Mammary epithelial cell (primary cell): ENCODE results near the gene SPSB4.

Experiments
- EZH2 ChIP-seq: IDR thresholded peaks from 2 replicates; pipeline ENCODE4 v1.6.1; 2012; ENCODE audit warnings: low read length, inconsistent platforms, borderline replicate concordance
- TF ChIP-seq, protein P1 (sequence below), 2 donors: IDR thresholded peaks in 1 of 2; conservative IDR thresholded peaks in 1 of 2; 2 replicates each; pipeline ENCODE4 v1.5.1; 2011 to 2012; ENCODE audit warnings: inconsistent platforms in 2 of 2, low read length in 2 of 2, mild to moderate bottlenecking in 2 of 2, control low read depth in 1 of 2, low read depth in 1 of 2; ENCODE audit not compliant: insufficient read depth in 1 of 2; ENCODE audit errors: extremely low read depth in 1 of 2

DNA sequence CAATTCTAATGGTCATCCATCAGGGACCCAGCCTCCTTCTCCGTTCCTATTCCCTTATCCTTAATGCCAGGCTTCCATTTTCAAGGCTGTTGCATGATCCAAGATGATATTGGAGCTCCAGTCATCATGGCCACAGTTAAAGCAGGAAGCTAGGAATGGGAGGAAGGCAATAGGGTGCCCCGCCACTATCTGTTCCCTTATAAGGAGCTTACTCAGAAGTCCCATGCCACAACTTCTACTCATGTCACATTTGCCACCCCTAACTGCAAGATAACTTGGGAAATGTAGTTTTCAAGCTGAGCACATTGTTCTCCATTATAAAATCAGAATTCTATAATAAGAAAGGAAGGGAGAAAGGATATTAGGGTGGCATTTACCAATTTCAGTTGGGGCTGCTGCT, 38.6 kb upstream of the SPSB4 start:
- TF ChIP-seq, protein P1, sequence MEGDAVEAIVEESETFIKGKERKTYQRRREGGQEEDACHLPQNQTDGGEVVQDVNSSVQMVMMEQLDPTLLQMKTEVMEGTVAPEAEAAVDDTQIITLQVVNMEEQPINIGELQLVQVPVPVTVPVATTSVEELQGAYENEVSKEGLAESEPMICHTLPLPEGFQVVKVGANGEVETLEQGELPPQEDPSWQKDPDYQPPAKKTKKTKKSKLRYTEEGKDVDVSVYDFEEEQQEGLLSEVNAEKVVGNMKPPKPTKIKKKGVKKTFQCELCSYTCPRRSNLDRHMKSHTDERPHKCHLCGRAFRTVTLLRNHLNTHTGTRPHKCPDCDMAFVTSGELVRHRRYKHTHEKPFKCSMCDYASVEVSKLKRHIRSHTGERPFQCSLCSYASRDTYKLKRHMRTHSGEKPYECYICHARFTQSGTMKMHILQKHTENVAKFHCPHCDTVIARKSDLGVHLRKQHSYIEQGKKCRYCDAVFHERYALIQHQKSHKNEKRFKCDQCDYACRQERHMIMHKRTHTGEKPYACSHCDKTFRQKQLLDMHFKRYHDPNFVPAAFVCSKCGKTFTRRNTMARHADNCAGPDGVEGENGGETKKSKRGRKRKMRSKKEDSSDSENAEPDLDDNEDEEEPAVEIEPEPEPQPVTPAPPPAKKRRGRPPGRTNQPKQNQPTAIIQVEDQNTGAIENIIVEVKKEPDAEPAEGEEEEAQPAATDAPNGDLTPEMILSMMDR (conservative IDR thresholded peaks at IDR 0.05 in 1 of 2, IDR thresholded peaks at IDR 0.05 in 1 of 2; ENCODE audit: extremely low read depth in 1 of 2, insufficient read depth in 1 of 2, low read depth in 1 of 2, low read length in 2 of 2): no peak
- no peak for TF ChIP-seq EZH2
